ENCODE measurements around the gene EZR. TPM values are rescaled to one million over a fixed set of nuclear protein-coding genes. Genes with fewer than 3 reads are reported as not detected.

EZR gene
- total and polyA plus RNA-seq, 2 of the 13 experiments (the other 11 are each of a cell fraction or from before 2014, with no cell fraction given) = 34.7 to 60.3 TPM

DNA sequence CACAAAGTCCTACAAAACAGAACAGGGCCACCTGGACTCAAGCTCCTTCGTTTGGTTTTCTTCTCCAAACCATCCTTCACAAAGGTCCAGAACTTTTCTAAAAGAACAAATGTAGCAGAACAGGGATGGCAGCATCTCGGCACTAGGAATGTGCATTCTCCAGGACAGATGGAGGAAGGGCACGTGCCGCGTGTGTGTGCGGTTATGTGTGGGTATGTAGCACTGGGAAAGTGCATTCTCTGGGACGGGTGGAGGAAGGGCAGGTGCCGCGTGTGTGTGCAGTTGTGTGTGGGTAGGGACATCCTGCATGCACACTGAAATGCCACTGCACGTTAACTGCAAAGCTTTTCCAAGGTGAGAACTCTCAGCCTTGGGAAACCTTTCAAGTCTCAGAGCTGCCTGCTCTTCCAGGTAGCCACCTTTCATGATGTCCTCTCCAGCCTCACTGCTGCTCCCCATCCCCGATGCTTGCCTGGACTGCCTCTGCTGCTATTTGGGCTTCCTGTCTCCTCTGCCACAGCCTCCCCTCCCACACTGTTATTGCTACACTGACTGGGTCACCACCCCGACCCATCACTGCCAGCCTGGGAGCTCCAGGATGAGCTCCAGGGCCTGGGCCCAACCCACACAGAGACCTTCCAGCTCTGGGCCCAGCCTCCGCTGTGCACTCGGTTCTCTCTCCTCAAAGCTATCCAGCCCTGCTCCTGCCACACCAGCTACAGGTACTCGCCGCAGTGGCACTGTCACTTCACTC, 47.6 kb downstream of the EZR start (continued):
- TF ChIP-seq, protein P1, sequence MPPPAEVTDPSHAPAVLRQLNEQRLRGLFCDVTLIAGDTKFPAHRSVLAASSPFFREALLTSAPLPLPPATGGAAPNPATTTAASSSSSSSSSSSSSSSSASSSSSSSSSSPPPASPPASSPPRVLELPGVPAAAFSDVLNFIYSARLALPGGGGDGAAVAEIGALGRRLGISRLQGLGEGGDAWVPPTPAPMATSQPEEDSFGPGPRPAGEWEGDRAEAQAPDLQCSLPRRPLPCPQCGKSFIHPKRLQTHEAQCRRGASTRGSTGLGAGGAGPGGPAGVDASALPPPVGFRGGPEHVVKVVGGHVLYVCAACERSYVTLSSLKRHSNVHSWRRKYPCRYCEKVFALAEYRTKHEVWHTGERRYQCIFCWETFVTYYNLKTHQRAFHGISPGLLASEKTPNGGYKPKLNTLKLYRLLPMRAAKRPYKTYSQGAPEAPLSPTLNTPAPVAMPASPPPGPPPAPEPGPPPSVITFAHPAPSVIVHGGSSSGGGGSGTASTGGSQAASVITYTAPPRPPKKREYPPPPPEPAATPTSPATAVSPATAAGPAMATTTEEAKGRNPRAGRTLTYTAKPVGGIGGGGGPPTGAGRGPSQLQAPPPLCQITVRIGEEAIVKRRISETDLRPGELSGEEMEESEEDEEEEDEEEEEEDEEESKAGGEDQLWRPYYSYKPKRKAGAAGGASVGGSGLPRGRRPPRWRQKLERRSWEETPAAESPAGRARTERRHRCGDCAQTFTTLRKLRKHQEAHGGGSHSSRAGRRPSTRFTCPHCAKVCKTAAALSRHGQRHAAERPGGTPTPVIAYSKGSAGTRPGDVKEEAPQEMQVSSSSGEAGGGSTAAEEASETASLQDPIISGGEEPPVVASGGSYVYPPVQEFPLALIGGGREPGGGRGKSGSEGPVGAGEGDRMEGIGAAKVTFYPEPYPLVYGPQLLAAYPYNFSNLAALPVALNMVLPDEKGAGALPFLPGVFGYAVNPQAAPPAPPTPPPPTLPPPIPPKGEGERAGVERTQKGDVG (CRISPR knock-in tag; IDR thresholded peaks at IDR 0.05; ENCODE audit: borderline replicate concordance) = no peak

GRCh38 chr6:158770533-158771330, 48.4 kb downstream of the EZR start:
- ChIA-PET POLR2A (no interaction called here), CTCF (ENCODE audit: low intra/inter-chr PET ratio, low total read pairs) (no interaction called here)
- H3K4me2 ChIP-seq (ENCODE audit: low read depth, low read length) = no peak overlapping the region
- ATAC-seq = no peak
- H3K27ac ChIP-seq (ENCODE audit: extremely low read length, insufficient read depth, low read length) = no peak overlapping the region
- in situ Hi-C loops (cut with HindIII; ENCODE audit: extremely low pct_ligation_motif_present, low pct_unique_long_range_greater_than_20kb) = no loop called here
- peaks cover 60 to 91% of the 10 kb centered on the region in 2 experiments for H3K36me3 ChIP-seq (replicated peaks in 1 of 2; ENCODE audit: control insufficient read depth in 1 of 2, insufficient read depth in 2 of 2, low read length in 2 of 2)
- H3K9ac ChIP-seq (ENCODE audit: insufficient read depth, low read depth, low read length) = no peak overlapping the region
- H4K20me1 ChIP-seq (ENCODE audit: insufficient read depth, low read length) = no peaks in the 10 kb centered on the region
- H3K27me3 ChIP-seq (ENCODE audit: control insufficient read depth in 1 of 2, insufficient read depth in 2 of 2, low read length in 2 of 2) = no peaks in the 10 kb centered on the region
- no peaks in the 10 kb centered on the region for H3K9me3 ChIP-seq (ENCODE audit: low read length)
- TF ChIP-seq PBX3 (CRISPR knock-in tag; IDR thresholded peaks at IDR 0.05; ENCODE audit: borderline replicate concordance) (no peak), CHD4 (IDR thresholded peaks at IDR 0.05; ENCODE audit: borderline replicate concordance, low read length) (no peak), KDM4B (CRISPR knock-in tag; IDR thresholded peaks at IDR 0.05) (no peak), ZNF839 (CRISPR knock-in tag; IDR thresholded peaks at IDR 0.05; ENCODE audit: borderline replicate concordance) (no peak), KAT7 (CRISPR knock-in tag; IDR thresholded peaks at IDR 0.05; ENCODE audit: borderline replicate concordance) (no peak), RORA (CRISPR knock-in tag; IDR thresholded peaks at IDR 0.05) (no peak)
- TF ChIP-seq, protein P2, sequence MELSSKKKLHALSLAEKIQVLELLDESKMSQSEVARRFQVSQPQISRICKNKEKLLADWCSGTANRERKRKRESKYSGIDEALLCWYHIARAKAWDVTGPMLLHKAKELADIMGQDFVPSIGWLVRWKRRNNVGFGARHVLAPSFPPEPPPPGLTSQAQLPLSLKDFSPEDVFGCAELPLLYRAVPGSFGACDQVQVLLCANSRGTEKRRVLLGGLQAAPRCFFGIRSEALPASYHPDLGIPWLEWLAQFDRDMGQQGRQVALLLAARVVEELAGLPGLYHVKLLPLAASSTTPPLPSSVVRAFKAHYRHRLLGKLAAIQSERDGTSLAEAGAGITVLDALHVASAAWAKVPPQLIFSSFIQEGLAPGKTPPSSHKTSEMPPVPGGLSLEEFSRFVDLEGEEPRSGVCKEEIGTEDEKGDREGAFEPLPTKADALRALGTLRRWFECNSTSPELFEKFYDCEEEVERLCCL (CRISPR knock-in tag; IDR thresholded peaks at IDR 0.05; ENCODE audit: borderline replicate concordance) = no peak
- intact Hi-C loops (cut with micrococcal nuclease; ENCODE audit: unreplicated experiment) = no loop called here
- no peaks in the 10 kb centered on the region for H3K79me2 ChIP-seq (ENCODE audit: insufficient read depth, low read length)
- WGBS (ENCODE audit: low lambda C conversion rate) = 92% methylated on average over 21 of the region's 21 CpGs
- H2AFZ ChIP-seq (ENCODE audit: low read length) = no peak overlapping the region
- FAIRE-seq = no peak
- BruUV-seq (replicated peaks) = no TSS peak
- H3K4me3 ChIP-seq (replicated peaks in 1 of 3; ENCODE audit: insufficient read depth in 1 of 3, low read depth in 2 of 3, low read length in 3 of 3) = no peak overlapping the region
- H3K4me1 ChIP-seq (ENCODE audit: insufficient read depth, low read length) = no peaks in the 10 kb centered on the region
- no peak for DNase-seq (ENCODE audit: low spot score)
